GM18505 (cell line): ENCODE results near the gene NRP2.

Source experiments
- ATAC-seq: cut with Tn5 transposase; IDR thresholded peaks from one replicate; pipeline ENCODE4 v1.9.1; 2021; ENCODE audit not compliant: unreplicated experiment
- POLR2A ChIP-seq: IDR thresholded peaks from 4 replicates; pipeline ENCODE4 v1.6.1; 2011; ENCODE audit warnings: borderline replicate concordance; ENCODE audit not compliant: insufficient read depth, insufficient read length; ENCODE audit errors: extremely low read depth

The NRP2 gene

DNA sequence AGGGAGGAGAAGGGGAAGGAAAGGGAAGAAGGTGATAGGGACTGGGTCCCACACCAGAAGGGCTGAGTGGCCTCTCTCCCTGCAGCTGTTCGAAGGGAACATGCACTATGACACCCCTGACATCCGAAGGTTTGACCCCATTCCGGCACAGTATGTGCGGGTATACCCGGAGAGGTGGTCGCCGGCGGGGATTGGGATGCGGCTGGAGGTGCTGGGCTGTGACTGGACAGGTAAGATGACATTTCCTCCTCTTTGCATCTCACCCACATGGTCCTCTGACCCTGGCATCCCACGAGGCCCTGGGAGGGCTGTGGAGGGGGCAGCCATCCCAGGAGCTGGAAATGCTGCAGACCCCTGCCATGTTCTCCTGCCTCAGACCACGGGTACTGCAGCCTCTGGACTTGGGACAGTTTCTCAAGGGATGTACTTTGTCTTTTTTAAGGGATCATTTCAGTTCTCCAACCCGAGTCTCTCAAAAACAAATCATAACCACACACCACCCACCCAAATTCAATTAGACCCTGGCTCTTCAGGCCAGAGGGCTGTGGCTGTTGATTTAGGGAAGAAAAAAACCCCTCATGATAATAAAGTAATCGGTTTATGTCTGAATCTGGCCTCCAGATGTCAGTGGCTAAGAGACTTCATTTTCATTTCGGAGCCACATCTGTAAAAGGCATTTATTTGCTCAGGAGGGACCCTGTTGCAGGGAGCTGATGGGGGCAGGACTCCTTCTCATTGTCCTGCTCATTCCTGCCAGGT lies 63.5 kb downstream of the NRP2 start:
- TF ChIP-seq POLR2A, result no peak
- ATAC-seq, result no peak

DNA sequence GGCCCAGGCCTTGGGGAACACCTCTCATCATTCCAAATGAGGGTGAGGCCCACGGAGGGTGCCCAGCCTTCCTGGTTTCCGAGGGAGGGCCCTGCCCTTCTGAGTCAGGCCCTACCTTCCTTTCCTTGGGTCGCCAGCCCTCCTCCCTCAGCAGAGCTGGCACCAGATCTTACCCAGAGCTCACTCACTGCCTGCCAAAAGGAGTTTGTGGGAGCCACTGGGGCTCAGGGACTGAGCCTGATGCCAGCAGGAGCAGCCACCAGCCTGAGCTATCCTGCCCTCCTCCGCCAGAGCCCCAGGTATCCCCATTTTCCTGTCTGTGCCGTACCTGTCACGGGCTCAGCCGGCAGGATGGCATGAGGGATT lies 64.1 kb downstream of the NRP2 start:
- no peak for ATAC-seq

DNA sequence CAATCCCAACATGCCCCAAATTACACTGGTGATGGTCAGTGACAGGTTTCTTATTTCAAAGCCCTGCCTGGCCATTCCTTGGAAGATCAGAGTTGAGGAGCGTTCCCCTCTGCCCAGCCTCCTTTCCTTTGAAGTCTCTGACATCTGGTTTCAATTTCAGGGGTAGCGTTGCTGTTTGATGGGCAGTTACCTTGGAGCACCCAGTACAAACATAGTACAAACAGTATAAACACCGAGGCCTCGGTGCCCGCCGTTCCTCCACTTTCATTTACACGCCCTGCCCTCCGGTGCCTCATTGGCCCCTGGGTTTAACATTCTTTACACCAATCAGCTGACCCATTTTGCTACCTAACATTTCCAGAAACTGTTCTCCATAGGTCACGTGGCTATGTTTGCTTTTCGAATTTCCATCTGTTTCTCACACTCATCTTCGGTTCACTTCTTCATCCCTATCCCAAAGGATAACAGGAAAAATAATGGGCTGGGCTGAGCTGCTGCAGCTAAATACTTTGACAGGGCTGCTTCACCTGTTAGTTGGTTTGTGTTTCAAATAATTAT lies 65.6 kb downstream of the NRP2 start:
- no peak for TF ChIP-seq POLR2A
- no peak for ATAC-seq

More for the DNA sequence above, 64.1 kb downstream of the NRP2 start:
- no peak for TF ChIP-seq POLR2A

DNA sequence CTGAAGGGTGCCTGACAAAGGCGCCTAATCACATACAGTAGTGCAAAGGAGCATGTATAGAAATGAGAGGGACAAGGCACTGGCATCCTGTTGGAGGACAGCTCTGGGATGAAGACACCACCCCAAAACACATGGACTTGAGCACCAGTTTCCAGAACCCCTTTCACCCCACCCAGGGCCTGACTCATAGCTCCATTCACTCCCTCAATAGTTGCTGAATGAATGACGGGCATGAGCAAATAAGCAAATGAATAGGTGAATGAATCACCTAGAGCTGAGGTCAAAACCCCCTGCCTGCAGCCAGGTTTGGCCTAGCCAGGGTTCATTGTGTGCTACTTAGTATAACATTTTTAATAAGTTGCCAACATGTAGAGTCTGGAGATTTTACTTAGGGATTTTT lies 66.3 kb downstream of the NRP2 start:
- TF ChIP-seq POLR2A, result no peak
- no peak for ATAC-seq

DNA sequence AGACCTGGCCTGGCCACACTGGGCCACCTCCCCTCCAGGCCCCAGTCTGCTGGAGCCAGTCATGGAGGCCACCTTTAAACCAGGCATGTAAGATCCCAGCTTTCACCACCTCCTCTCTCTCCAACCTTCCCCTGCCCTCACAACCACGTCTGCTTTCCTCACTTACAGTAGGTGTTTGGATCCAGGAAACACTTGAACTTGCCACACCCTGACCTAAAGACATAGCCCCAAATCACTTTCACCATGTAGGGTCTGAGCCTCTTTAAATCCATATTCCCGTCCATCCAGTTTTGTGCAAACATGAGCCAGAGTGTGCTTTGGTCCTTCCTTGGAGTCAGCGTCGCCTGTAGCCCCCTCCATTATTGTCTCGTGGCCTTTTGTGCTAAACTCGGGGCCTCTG lies 66.8 kb downstream of the NRP2 start:
- TF ChIP-seq POLR2A, result no peak
- ATAC-seq, result no peak

DNA sequence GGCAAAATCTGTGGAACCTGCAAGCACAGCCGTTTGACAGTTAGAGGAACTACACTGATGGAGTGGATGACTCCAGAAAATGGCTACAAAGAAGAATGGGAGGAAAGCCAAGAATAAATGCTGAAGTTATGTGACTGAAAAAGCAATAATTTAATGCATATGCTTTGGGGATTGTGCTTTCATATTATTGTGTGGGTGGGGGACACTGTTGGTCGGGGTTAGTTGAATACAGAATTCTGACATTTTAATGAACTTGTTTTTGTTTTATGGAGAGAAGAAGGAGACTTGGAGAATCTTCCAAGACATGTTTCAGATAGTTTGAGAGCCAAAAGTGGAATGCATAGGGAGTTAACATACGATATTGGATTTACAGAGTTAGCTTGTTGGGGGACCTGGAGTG lies 68.5 kb downstream of the NRP2 start:
- no peak for ATAC-seq
- TF ChIP-seq POLR2A, result no peak

DNA sequence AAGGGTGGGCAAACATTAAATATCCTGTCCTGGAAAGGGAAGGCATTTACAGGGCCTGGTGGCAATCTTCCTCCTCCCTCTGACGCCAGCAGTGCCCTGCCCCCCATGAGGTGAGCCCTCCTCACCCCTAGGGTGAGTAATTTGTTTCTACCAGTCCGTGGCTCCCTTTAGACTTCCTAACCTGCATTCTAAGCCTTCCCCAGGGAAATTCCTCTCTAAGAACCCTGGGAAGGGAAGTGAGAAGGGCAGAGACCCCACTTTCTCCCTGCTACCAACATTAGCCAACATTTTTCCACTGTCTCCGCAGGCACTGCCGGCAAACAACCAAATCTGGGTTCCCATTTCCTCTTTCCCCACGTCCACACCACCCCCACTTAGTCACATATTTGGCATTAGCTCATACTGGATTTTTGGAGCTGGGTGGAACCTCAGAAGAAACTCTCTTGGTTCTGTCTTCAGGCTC lies 69.3 kb downstream of the NRP2 start:
- TF ChIP-seq POLR2A, result no peak
- ATAC-seq, result no peak

DNA sequence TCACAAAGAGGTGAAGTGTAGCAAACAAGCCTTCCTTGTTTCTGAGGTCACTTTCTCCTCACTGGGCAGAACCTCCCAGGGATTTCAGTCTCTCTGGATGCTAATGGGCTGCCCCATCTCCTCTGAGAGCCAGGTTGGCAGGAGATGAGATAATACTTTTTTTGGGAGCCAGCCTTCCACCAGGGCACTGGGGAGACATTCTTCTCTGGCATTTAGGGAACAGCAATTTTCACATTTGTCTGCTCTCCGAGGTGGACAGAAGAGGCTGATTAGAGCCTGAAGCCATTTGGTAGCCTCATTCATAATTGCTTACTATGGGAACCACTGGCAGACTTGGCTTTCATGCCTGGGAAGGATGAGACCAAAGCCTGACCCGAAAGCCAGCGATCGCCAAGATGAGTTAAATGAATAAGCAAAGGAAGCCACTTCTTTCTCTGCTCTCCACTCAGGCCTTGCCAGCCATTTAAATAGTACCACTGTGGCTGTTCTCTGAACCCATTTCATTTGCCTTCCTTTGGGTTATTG lies 70.1 kb downstream of the NRP2 start:
- no peak for ATAC-seq
- no peak for TF ChIP-seq POLR2A

DNA sequence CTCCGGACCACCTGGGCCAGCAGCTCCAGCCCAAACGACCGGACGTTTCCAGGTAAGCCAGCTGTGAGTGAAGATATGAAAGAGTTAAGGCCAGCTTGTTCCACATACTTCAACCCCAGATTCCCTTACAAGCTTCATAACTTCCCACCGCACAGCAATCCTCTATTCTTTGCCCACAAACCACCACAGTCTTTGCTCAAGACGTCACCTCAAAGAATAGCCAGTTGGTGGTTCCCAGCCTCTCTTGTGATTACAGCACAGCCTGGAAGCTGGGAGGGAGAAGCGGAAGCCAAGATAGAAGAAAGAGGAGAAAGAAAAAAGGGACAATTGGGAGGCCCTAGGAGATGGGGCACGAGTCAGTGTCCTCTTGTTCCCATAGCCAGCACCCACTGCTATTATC lies 70.6 kb downstream of the NRP2 start:
- TF ChIP-seq POLR2A, result no peak
- ATAC-seq, result no peak

DNA sequence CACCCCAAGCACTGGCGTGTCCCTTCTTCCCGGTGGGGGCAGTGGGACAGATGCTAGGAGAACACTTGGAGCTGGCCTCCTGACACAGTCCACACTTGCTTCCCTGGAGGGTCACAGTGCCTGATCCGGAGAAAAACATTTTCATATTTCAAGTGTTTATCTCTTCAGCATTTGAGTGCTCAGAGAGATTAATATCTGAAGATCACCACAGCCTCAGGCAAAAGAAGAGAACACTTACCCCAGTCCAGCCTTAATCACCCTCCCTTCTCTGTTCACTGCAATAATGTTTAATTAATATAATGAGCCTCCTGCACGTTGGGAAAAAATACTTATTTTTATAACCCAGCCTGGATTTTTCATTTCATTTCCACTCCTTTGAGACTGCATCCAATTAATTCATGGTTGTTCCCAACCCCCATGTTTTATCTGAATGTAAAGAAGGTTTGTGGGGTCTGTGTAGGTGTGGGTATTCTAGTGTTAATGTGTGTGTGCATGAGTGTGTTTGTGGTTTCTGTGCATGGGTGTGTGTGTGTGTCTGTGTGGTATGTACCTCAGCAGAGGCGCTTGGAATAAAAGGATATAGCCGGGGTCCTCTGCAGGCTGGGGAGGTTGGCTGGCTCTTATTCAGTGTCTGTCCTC lies 72.1 kb downstream of the NRP2 start:
- ATAC-seq, result no peak

DNA sequence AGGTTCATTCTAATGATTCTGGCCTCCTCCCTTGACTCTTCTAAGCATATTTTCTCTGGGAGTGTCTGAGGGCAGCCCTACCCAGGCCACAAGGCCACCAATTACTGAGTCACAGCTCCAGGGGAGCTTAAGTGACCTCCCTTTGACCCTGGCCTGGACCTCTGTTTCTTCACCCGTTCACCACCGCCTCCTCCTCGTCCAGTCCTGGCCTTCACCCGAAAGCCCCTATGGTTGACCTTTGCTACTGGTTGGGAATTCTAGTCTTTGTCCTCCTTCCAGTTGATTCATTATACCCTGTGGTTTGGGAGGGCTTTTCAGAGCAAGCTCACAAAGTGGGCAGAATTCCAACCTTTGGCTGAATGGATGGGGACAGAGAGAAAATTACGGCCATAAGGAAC lies 72.6 kb downstream of the NRP2 start:
- no peak for ATAC-seq
- no peak for TF ChIP-seq POLR2A

More for the DNA sequence above, 72.1 kb downstream of the NRP2 start:
- TF ChIP-seq POLR2A, result no peak

DNA sequence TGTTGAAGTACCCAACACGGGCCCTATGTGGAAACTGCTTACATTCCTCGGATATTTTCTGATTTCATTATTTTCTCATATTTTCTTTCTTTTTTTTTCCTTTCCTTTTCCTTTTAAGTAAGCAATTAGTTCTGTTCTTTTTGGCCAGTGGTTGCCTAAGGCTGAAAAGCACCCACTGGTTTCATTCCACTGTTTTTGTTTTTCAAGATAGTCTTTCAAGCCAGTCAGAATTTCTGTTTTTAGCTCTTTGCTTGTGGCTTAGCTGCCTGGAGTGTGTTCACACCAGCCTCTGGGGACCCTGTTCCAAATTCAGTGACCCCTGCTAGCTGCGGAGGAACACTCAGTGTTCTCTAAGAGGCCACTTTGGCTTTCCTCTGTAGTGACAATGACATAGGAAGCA lies 73.6 kb downstream of the NRP2 start:
- no peak for TF ChIP-seq POLR2A

DNA sequence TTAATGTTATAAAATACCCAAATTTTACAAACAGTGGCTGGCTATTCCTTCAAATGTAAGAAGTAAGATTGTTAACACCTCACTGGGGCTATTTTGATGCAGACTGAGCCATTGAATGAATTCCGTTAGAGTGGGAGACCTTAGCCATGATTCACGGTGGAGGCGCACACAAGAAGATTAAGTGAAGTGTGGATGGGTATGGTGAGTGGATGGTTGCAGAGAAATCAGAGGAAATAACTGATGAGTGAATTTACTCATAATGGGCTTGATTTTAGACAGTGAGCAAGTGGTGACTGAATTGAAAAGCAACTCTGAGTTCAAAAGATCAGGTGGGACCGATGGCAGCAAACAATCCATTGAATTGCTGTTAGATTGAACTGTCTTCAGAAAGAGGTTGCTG lies 75.0 kb downstream of the NRP2 start:
- no peak for ATAC-seq
- TF ChIP-seq POLR2A, result no peak

More for the DNA sequence above, 73.6 kb downstream of the NRP2 start:
- no peak for ATAC-seq

DNA sequence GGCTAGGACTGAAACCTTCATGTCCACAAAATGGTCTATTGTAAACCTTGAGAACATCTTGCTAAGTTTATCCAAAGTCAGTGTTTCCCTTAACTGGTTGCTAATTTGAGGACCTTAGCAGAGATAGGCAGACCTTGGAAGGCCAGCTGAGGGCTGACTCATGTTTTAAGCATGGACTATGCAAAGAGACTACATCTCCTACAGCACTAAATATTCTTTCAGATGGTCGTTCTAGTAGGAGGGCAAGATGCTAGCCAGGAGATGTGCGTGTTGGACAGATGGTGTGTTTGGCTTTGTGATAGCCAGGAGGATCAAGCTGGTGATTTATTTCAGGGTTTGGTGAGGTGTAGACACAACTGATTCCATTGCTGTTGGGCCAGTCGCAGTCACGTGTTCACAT lies 75.8 kb downstream of the NRP2 start:
- no peak for TF ChIP-seq POLR2A

More for the DNA sequence above, 75.8 kb downstream of the NRP2 start:
- no peak for ATAC-seq
